ENCODE data around the gene CAPS.

The CAPS gene

DNA sequence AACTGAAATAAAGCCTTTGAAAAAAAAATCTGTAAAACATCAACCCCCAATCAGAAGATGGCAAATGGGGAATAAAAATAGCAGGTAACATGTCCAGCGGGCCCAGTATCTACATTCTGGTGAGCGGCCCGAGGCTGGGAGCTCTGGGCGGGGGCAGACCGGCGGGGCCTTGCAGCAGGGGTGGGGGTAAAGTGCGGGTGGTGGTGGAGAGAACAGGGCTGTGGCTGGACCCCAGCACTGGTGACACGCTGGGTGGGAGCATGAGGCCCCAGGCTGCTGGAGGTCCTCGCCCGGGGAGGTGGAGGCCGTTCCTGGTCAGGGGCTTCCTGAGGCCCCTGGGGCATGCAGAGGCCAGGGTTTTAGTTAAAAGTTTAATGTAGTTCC is 1.7 kb downstream of the CAPS start:
- H3K9me3 ChIP-seq (replicated peaks in 1 of 11), result no peaks in the 10 kb centered on the region
- H3K27me3 ChIP-seq, result no peaks in the 10 kb centered on the region
- 0 out of 22 replicates have a peak overlapping the region, but pooled peaks of 1 of the 11 experiments have one; percentile 7 for H3K27ac ChIP-seq
- H3K4me3 ChIP-seq, result no peak overlapping the region
- peaks cover 61 to 89% (median 76%) of the 10 kb centered on the region in 11 experiments for H3K36me3 ChIP-seq
- peaks cover 0 to 9% (median 3%) of the 10 kb centered on the region in 10 experiments; a peak in 7 of 20 replicates for H3K4me1 ChIP-seq
- TF ChIP-seq Cebpa-rat (IDR thresholded peaks at IDR 0.05), result no peak
- peak overlapping the region in 1 of 11 experiments; percentile 41; a peak in 1 of 22 replicates for H3K9ac ChIP-seq
- peak overlapping the region in 1 of 11 experiments; percentile 29; a peak in 1 of 22 replicates for H3K4me2 ChIP-seq
- peaks cover 0 to 66% (median 10%) of the 10 kb centered on the region in 11 experiments; a peak in 11 of 22 replicates for H4K20me1 ChIP-seq

DNA sequence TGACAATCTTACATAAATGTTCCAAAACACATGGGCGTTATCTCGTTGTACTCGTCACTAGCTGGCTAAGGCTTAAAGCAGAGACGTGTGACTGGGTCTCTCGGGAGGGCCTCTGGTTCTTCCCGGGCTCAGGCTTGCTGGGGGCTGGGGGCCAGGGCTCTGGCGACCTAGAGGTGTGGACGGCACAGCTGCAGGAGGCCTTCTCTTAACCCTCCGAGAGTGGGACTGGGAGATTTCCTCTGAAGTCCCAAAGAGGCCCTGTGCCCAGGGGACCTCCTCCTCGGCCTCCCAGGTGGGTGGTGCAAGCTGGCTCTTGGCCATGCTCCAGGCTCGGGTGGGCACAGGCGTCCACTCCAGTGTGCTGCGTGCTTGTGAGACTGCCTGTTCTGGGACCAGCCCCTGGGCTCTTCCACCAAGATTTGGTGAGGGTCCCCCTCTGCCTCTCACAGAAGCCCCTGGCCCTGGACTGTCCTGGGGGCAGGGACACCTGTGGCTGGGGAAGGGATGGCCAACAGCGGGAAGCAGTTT is 2.2 kb downstream of the CAPS start:
- Histone ChIP-seq H4K20me1 (peaks cover 0 to 68% (median 10%) of the 10 kb centered on the region in 11 experiments; a peak in 11 of 22 replicates), H3K27me3 (no peaks in the 10 kb centered on the region), H3K27ac (0 out of 22 replicates have a peak overlapping the region, but pooled peaks of 1 of the 11 experiments have one; percentile 7), H3K4me3 (no peak overlapping the region), H3K4me1 (peaks cover 0 to 9% (median 3%) of the 10 kb centered on the region in 10 experiments; a peak in 7 of 20 replicates), H3K9ac (peak overlapping the region in 4 of 11 experiments; percentile 19 to 44 (median 38); a peak in 6 of 22 replicates), H3K9me3 (replicated peaks in 1 of 11) (no peaks in the 10 kb centered on the region), H3K4me2 (peak overlapping the region in 3 of 11 experiments; percentile 18 to 29 (median 18); a peak in 3 of 22 replicates), H3K36me3 (peaks cover 66 to 89% (median 77%) of the 10 kb centered on the region in 11 experiments)
- TF ChIP-seq Cebpa-rat (IDR thresholded peaks at IDR 0.05), result no peak

DNA sequence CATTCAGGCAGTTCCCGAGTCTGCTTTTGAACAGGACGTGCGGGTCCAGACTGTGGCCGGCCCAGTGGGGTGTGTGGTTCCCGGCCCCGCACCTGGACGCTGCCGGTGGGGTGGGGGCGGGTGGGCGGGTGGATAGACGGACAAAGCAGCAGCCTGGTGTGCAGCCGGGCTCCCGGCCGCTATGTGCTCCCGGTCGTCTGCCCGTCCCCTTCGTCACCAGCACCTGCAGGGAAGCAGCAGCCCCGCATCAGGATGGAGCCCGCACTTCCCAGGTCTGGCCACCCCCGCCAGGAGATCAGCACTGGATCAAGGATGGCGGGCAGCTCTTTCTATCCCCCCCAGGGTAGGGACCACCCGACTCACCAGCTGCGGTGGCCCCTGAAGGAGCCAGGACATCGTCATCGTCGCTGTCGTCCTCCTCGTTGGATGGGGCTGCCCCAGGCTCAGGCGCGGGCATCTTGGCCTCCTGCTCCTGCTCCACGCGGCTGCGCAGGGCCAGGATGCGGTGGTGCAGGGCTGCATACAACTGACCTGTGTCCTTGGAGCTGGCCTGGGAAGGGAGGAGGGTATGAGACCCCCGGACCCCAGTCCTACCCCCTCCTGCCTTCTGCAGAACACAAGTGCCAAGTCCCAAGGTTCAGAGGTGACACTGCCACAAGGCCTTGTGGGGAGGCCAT is 3.5 kb downstream of the CAPS start:
- Histone ChIP-seq H3K4me2 (no peak overlapping the region), H3K9me3 (replicated peaks in 1 of 11) (no peaks in the 10 kb centered on the region), H4K20me1 (peaks cover 0 to 80% (median 11%) of the 10 kb centered on the region in 11 experiments; a peak in 13 of 22 replicates), H3K27me3 (no peaks in the 10 kb centered on the region), H3K4me3 (no peak overlapping the region), H3K4me1 (peaks cover 0 to 9% (median 3%) of the 10 kb centered on the region in 10 experiments; a peak in 7 of 20 replicates), H3K27ac (no peak overlapping the region), H3K36me3 (peaks cover 79 to 95% (median 89%) of the 10 kb centered on the region in 11 experiments), H3K9ac (peak overlapping the region in 1 of 11 experiments; percentile 27; a peak in 1 of 22 replicates)
- no peak for TF ChIP-seq Cebpa-rat (IDR thresholded peaks at IDR 0.05)

DNA sequence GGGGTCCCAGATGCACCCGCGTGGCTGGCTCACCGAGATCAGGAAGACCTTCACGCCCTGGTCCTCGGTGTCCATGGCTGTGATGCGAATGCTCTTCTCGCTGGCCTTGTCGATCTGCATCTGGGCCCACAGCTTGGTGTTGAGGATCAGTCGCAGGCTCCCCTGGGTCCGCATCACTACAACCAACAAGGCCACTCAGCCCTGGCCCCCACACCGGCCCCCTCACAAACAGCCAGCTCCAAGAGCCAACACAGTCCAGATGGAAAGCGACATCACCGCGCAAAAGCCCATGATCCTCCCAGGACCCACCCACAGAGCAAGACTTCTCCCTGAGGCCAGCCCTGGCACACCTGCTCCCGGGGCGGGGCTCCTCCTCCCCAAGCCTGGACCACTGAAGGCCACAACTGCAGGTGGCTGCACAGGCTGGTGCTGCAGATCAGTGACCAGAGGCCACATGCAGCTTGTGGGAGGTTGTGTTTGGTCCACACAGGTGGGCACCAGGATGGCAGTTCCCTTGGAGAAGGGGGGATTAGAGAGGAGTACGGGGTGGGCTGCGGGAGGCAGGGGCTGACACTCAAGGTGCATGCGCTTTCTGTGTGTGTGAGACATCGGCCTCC is 4.5 kb downstream of the CAPS start:
- H3K9ac ChIP-seq, result no peak overlapping the region
- H3K27me3 ChIP-seq, result no peaks in the 10 kb centered on the region
- no peak for TF ChIP-seq Cebpa-rat (IDR thresholded peaks at IDR 0.05)
- peaks cover 87 to 98% (median 95%) of the 10 kb centered on the region in 11 experiments for H3K36me3 ChIP-seq
- H3K4me1 ChIP-seq, result peaks cover 0 to 9% (median 3%) of the 10 kb centered on the region in 10 experiments; a peak in 7 of 20 replicates
- no peaks in the 10 kb centered on the region for H3K9me3 ChIP-seq (replicated peaks in 1 of 11)
- peaks cover 0 to 84% (median 12%) of the 10 kb centered on the region in 11 experiments; a peak in 13 of 22 replicates for H4K20me1 ChIP-seq
- no peak overlapping the region for H3K4me3 ChIP-seq
- no peak overlapping the region for H3K27ac ChIP-seq
- H3K4me2 ChIP-seq, result no peak overlapping the region

DNA sequence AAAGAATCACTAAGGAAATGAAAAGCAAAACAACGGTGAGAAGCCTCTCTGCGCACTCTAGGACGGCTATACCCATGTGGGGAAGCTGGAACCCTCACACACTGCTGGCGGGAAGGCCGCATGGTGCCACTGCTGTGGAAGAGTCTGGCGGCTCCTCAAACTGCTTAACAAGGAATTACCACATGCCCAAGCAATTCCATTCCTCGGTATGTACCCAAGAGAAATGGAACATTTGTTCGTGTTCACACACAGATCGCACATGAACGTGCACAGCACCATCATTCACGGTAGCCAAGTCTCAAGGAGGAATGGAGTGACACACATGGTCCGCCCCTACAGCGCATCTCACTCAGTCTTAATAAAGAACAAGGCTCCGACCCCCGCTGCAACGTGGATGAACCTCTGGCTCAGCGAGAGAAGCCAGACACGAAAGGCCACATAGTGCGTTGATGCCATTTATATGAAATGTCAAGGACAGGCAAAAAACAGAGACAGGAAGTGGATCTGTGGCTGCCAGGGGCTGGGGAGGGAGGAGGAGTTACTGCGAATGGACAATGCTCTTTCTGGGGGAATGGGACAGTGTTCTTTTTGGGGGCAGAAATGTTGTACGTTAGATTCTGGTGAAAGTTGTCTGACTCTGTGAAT is 7.6 kb downstream of the CAPS start:
- Histone ChIP-seq H3K9ac (no peak overlapping the region), H3K4me2 (no peak overlapping the region), H3K27ac (no peak overlapping the region), H3K36me3 (peaks cover 97 to 99% (median 98%) of the 10 kb centered on the region in 11 experiments), H3K4me1 (peaks cover 0 to 3% (median under 1%) of the 10 kb centered on the region in 10 experiments; a peak in 6 of 20 replicates), H3K27me3 (no peaks in the 10 kb centered on the region), H3K4me3 (no peak overlapping the region), H3K9me3 (replicated peaks in 1 of 11) (no peaks in the 10 kb centered on the region), H4K20me1 (peaks cover 0 to 88% (median 18%) of the 10 kb centered on the region in 11 experiments; a peak in 16 of 22 replicates)
- no peak for TF ChIP-seq Cebpa-rat (IDR thresholded peaks at IDR 0.05)

DNA sequence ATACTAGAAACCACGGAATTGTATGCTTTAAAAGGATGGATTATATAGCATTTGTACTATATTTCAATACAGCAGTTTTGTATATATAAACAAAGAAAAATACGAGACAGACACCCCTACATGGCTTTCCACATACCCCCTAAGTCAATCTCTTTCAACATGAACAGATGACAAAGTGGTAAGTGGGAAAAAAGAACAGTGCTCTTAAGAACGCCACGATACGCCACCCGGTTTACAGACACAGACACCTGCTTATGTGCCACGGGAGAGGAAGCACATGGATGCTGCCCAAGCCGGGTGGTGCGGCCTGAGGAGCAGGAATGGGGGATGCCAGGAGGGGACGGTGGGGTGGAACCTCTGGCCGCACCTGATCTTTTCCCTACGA is 8.1 kb downstream of the CAPS start:
- H3K4me2 ChIP-seq, result no peak overlapping the region
- no peaks in the 10 kb centered on the region for H3K9me3 ChIP-seq (replicated peaks in 1 of 11)
- TF ChIP-seq Cebpa-rat (IDR thresholded peaks at IDR 0.05), result no peak
- peaks cover 0 to 6% (median 2%) of the 10 kb centered on the region in 10 experiments; a peak in 6 of 20 replicates for H3K4me1 ChIP-seq
- H3K9ac ChIP-seq, result no peak overlapping the region
- H3K27me3 ChIP-seq, result no peaks in the 10 kb centered on the region
- no peak overlapping the region for H3K27ac ChIP-seq
- H4K20me1 ChIP-seq, result peaks cover 0 to 88% (median 22%) of the 10 kb centered on the region in 11 experiments; a peak in 17 of 22 replicates
- peaks cover 97 to 99% (median 98%) of the 10 kb centered on the region in 11 experiments for H3K36me3 ChIP-seq
- no peak overlapping the region for H3K4me3 ChIP-seq

DNA sequence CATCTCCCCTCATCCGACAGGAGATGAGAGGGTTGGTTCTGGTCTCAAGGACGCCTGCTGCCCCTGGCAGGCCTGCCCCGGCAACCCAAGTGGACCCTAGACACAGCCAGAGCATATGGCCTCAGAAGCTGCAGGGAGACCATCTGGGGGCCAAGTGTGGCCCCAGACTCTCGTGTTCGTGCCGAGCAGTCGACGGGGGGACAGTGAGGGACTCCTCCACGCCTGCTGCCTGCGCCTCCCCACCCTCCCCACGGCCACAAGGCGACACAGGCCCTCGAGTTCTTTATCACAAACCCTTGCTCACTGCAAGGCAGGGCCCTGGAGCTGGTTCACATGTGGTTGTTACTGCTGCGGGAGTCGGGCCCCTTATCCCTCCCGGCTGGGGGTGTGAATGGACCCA is 9.3 kb downstream of the CAPS start:
- Histone ChIP-seq H3K4me1 (peaks cover 0 to 12% (median 9%) of the 10 kb centered on the region in 10 experiments; a peak in 7 of 20 replicates), H4K20me1 (peaks cover 0 to 93% (median 24%) of the 10 kb centered on the region in 11 experiments; a peak in 18 of 22 replicates), H3K9me3 (replicated peaks in 1 of 11) (no peaks in the 10 kb centered on the region), H3K4me3 (no peak overlapping the region), H3K27ac (no peak overlapping the region), H3K36me3 (peaks cover 99 to 100% (median 100%) of the 10 kb centered on the region in 11 experiments), H3K27me3 (no peaks in the 10 kb centered on the region), H3K4me2 (no peak overlapping the region), H3K9ac (no peak overlapping the region)
- no peak for TF ChIP-seq Cebpa-rat (IDR thresholded peaks at IDR 0.05)

DNA sequence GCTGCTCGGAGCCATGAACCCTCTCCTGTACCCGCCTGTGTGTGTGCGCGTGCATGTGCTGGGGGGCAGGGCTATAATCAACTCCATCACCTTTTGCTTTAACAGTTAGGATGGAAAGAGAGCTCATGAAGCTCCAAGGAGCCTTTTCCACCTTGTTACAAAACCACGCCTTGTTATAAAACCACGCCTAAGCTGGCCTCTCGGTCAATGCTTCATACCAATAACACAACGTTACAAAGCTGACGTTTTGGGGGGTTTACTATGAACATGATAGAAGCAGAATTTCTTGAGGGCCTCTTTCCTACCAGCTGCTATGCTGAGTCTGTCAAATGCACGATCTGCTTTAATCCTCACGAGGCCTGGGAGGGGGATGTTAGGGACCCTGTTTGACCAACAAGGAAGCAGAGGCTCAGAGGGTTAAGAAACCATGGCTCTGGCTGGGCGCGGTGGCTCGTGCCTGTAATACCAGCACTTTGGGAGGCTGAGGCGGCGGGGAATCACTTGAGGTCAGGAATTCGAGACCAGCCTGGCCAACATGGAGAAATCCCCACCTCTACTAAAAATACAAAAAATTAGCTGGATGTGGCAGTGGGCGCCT is 11.9 kb downstream of the CAPS start:
- H3K4me3 ChIP-seq, result no peak overlapping the region
- no peak overlapping the region for H3K27ac ChIP-seq
- no peak for TF ChIP-seq Cebpa-rat (IDR thresholded peaks at IDR 0.05)
- H3K36me3 ChIP-seq, result peaks cover 99 to 100% (median 100%) of the 10 kb centered on the region in 11 experiments
- no peak overlapping the region for H3K4me2 ChIP-seq
- H4K20me1 ChIP-seq, result peaks cover 0 to 78% (median 24%) of the 10 kb centered on the region in 11 experiments; a peak in 18 of 22 replicates
- no peak overlapping the region for H3K9ac ChIP-seq
- H3K27me3 ChIP-seq, result no peaks in the 10 kb centered on the region
- peaks cover 0 to 12% (median 9%) of the 10 kb centered on the region in 10 experiments; a peak in 7 of 20 replicates for H3K4me1 ChIP-seq
- H3K9me3 ChIP-seq (replicated peaks in 1 of 11), result no peaks in the 10 kb centered on the region
